ENCODE results near the gene DNAJC27. TPM values are rescaled to one million over a fixed set of nuclear protein-coding genes. Genes with fewer than 3 reads are reported as not detected.

Gene DNAJC27
- total RNA-seq, 2 donors from 2014 or later, result 11.4 to 58.7 TPM

DNA sequence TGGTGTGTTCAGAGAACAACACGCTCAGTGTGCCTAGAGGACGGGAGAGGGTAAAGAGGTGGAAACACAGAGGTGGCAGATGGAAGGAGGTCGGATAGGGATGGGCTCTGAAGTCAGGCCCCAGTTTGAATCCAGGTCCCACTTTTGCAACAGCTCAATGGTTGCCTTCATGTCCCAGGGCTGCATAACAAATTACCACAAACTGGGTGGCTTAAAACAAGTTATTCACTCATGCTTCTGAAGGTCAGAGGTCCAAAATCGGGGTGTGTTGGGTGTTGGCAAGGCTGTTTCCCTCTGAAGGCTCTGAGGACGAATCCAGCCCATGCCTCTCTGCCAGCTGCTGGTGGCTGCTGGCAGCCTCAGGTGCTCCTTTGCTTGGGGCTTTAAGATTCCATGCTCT, 39.0 kb downstream of the DNAJC27 start:
- H3K27ac ChIP-seq, result no peak overlapping the region
- no peaks in the 10 kb centered on the region for H3K9me3 ChIP-seq
- H3K27me3 ChIP-seq, result no peaks in the 10 kb centered on the region
- ATAC-seq, result no peak
- no peak overlapping the region for H3K4me3 ChIP-seq
- TF ChIP-seq CTCF (IDR thresholded peaks at IDR 0.05) (no peak), POLR2A (IDR thresholded peaks at IDR 0.05) (no peak)
- no peaks in the 10 kb centered on the region for H3K36me3 ChIP-seq (replicated peaks in 1 of 2; ENCODE audit: insufficient read depth in 1 of 2, low read depth in 2 of 2)
- intact Hi-C loops (cut with DNase I), result no loop called here
- H3K4me1 ChIP-seq, result no peaks in the 10 kb centered on the region
- no peak for DNase-seq
- 56 to 86% methylated on average over 5 of the region's 5 CpGs for WGBS, 2 donors

DNA sequence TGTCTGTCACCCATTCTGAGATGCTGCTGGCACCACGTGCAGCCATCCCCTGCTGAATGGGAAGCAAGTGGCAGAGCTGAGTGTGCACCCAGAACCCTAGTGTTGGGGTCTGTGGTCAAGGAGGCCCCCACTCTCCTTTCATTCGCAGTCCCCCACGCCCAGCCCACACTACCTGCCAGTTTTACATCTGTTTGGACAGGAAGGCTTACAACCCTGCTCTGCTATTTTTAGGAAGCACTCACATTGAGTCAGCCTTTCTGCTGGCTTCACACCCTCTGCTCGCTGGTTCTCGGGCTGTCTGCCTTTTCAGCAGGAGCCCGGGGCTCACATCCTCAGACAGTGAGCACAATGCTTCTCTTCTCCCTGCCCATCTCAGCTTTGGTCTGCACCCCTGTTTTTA, 41.0 kb downstream of the DNAJC27 start:
- no peaks in the 10 kb centered on the region for H3K27me3 ChIP-seq
- 48 to 75% methylated on average over 6 of the region's 6 CpGs for WGBS, 2 donors
- no peaks in the 10 kb centered on the region for H3K9me3 ChIP-seq
- no peaks in the 10 kb centered on the region for H3K36me3 ChIP-seq (replicated peaks in 1 of 2; ENCODE audit: insufficient read depth in 1 of 2, low read depth in 2 of 2)
- no peaks in the 10 kb centered on the region for H3K4me1 ChIP-seq
- TF ChIP-seq POLR2A (IDR thresholded peaks at IDR 0.05) (no peak), CTCF (IDR thresholded peaks at IDR 0.05) (no peak)
- no peak overlapping the region for H3K4me3 ChIP-seq
- intact Hi-C loops (cut with DNase I), result no loop called here
- ATAC-seq, result no peak
- H3K27ac ChIP-seq, result no peak overlapping the region
- DNase-seq, result no peak

DNA sequence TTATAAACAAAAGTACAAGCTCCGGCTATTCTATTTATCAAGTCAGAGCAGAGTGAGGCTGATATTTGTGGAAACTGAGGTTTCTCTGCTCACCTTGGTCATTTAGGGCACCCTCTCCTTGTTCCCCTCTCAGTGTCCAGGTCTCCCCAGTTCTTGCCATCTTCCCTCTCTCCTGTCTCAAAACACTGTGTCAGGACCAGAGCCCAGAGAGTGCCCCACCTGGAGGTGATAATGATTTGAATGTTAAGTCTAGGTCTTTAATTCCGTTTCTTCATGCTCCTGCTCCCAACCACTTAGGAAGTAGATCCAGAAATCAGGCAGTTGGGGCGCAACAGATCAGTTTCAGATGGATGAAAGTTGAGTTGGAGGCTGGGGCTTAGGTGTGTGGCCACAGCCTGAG, 42.5 kb downstream of the DNAJC27 start:
- ATAC-seq (no peak), DNase-seq (no peak)
- Histone ChIP-seq H3K36me3 (replicated peaks in 1 of 2; ENCODE audit: insufficient read depth in 1 of 2, low read depth in 2 of 2) (no peaks in the 10 kb centered on the region), H3K9me3 (no peaks in the 10 kb centered on the region), H3K27ac (no peak overlapping the region), H3K4me1 (no peaks in the 10 kb centered on the region), H3K4me3 (no peak overlapping the region), H3K27me3 (no peaks in the 10 kb centered on the region)
- intact Hi-C loops (cut with DNase I), result no loop called here
- WGBS, 2 donors, result 77 to 87% methylated on average over 3 of the region's 3 CpGs
- TF ChIP-seq CTCF (IDR thresholded peaks at IDR 0.05) (no peak), POLR2A (IDR thresholded peaks at IDR 0.05) (no peak)

DNA sequence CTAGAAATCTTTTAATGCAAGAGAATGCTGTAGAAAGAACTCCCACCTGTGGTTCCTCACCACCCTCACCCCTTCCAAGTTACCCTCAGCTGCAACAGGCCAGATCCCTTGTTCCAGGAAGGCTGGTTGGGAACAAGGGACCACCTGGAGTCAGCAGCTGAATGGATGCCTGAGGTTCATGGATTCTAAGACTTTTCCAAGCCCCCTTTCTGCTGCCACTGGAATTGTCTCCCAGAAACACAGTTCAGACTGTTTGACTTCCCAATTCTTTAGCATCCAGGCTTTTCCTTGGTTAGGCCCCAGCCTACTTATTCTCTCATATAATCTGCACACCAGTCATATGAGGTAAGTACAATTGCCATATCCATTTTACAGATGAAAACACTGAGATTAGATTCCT, 43.7 kb downstream of the DNAJC27 start:
- TF ChIP-seq POLR2A (IDR thresholded peaks at IDR 0.05) (no peak), CTCF (IDR thresholded peaks at IDR 0.05) (no peak)
- no peak overlapping the region for H3K4me3 ChIP-seq
- no peak for DNase-seq
- no peaks in the 10 kb centered on the region for H3K27me3 ChIP-seq
- ATAC-seq, result no peak
- intact Hi-C loops (cut with DNase I), result no loop called here
- no peaks in the 10 kb centered on the region for H3K36me3 ChIP-seq (replicated peaks in 1 of 2; ENCODE audit: insufficient read depth in 1 of 2, low read depth in 2 of 2)
- no peak overlapping the region for H3K27ac ChIP-seq
- H3K4me1 ChIP-seq, result no peaks in the 10 kb centered on the region
- no peaks in the 10 kb centered on the region for H3K9me3 ChIP-seq

GRCh38 chr2:24926602-24927252, 45.0 kb downstream of the DNAJC27 start:
- peak overlapping the region in 1 of 4 donors; percentile 7 for H3K27ac ChIP-seq
- WGBS, 2 donors, result 27 to 33% methylated on average over 25 to 33 of the region's 33 CpGs
- intact Hi-C loops (cut with DNase I), result no loop called here
- no peak overlapping the region for H3K4me3 ChIP-seq
- H3K27me3 ChIP-seq, result no peaks in the 10 kb centered on the region
- H3K36me3 ChIP-seq (replicated peaks in 1 of 2; ENCODE audit: insufficient read depth in 1 of 2, low read depth in 2 of 2), result no peaks in the 10 kb centered on the region
- ATAC-seq (peak; percentile 54), DNase-seq (peak in 3 of 4 donors; percentile 28 to 46 (median 30))
- H3K4me1 ChIP-seq, result no peaks in the 10 kb centered on the region
- H3K9me3 ChIP-seq, result no peaks in the 10 kb centered on the region
- TF ChIP-seq POLR2A (IDR thresholded peaks at IDR 0.05), result no peak
- TF ChIP-seq CTCF (IDR thresholded peaks at IDR 0.05), result no peak

All from body of pancreas (tissue), 4 donors.